Activated naive CD8-positive, alpha-beta T cell treated with anti-CD3 and anti-CD28 coated beads, Interleukin-2, amount 50 U/mL, for 24 hours (primary cell): ENCODE measurements around the gene TSPEAR.

Experiments used
- ATAC-seq: fragments of 150-1000 bp; cut with Tn5 transposase; one replicate; pipeline ENCODE4 v1.10.0; 2021
- DNase-seq: peaks from one replicate; pipeline ENCODE4 v3.0.0; 2021
- H3K27ac Mint-ChIP-seq: one replicate; pipeline ENCODE4 v1.8.0; 2021; ENCODE audit warnings: mild to moderate bottlenecking, mixed read lengths
- H3K27me3 Mint-ChIP-seq: one replicate; pipeline ENCODE4 v1.8.0; 2021; ENCODE audit warnings: mixed read lengths
- H3K36me3 Mint-ChIP-seq: one replicate; pipeline ENCODE4 v1.8.0; 2021; ENCODE audit warnings: low read depth, mixed read lengths
- H3K4me1 Mint-ChIP-seq: one replicate; pipeline ENCODE4 v1.8.0; 2021; ENCODE audit warnings: mixed read lengths
- H3K4me3 Mint-ChIP-seq: one replicate; pipeline ENCODE4 v1.8.0; 2021; ENCODE audit warnings: mild to moderate bottlenecking, moderate library complexity, mixed read lengths
- H3K9me3 Mint-ChIP-seq: one replicate; pipeline ENCODE4 v1.8.0; 2021; ENCODE audit warnings: mixed read lengths

TSPEAR gene

GRCh38 chr21:44718093-44718492 lies 6.7 kb upstream of the TSPEAR start:
- H3K9me3 Mint-ChIP-seq, result no peaks in the 10 kb centered on the region
- peaks cover 2% of the 10 kb centered on the region for H3K4me1 Mint-ChIP-seq
- H3K27me3 Mint-ChIP-seq, result peaks cover 38% of the 10 kb centered on the region
- no peaks in the 10 kb centered on the region for H3K36me3 Mint-ChIP-seq
- H3K27ac Mint-ChIP-seq, result no peak overlapping the region
- DNase-seq (no peak), ATAC-seq (no peak)
- no peak overlapping the region for H3K4me3 Mint-ChIP-seq

- H3K36me3 Mint-ChIP-seq, result no peaks in the 10 kb centered on the region
- ATAC-seq (no peak), DNase-seq (no peak)
- H3K27ac Mint-ChIP-seq, result no peak overlapping the region
- H3K9me3 Mint-ChIP-seq, result no peaks in the 10 kb centered on the region
- no peak overlapping the region for H3K4me3 Mint-ChIP-seq
- H3K27me3 Mint-ChIP-seq, result peaks cover 39% of the 10 kb centered on the region
- no peaks in the 10 kb centered on the region for H3K4me1 Mint-ChIP-seq
Observed at GRCh38 chr21:44716984-44717383, 5.6 kb upstream of the TSPEAR start.

- Mint-ChIP-seq H3K4me1 (peaks cover 11% of the 10 kb centered on the region), H3K36me3 (no peaks in the 10 kb centered on the region), H3K27me3 (peaks cover 55% of the 10 kb centered on the region), H3K9me3 (no peaks in the 10 kb centered on the region), H3K4me3 (no peak overlapping the region), H3K27ac (no peak overlapping the region)
- no peak for ATAC-seq
- DNase-seq, result no peak
Observed at GRCh38 chr21:44714905-44715304, 3.5 kb upstream of the TSPEAR start.

- no peak for DNase-seq
- Mint-ChIP-seq H3K36me3 (no peaks in the 10 kb centered on the region), H3K27me3 (peaks cover 65% of the 10 kb centered on the region), H3K27ac (no peak overlapping the region), H3K9me3 (no peaks in the 10 kb centered on the region), H3K4me1 (peaks cover 19% of the 10 kb centered on the region), H3K4me3 (no peak overlapping the region)
- no peak for ATAC-seq
Observed at GRCh38 chr21:44713846-44714245, 2.5 kb upstream of the TSPEAR start.

GRCh38 chr21:44713130-44713529 lies 1.8 kb upstream of the TSPEAR start:
- DNase-seq (no peak), ATAC-seq (no peak)
- peaks cover 19% of the 10 kb centered on the region for H3K4me1 Mint-ChIP-seq
- no peaks in the 10 kb centered on the region for H3K9me3 Mint-ChIP-seq
- no peak overlapping the region for H3K27ac Mint-ChIP-seq
- H3K27me3 Mint-ChIP-seq, result peaks cover 68% of the 10 kb centered on the region
- no peaks in the 10 kb centered on the region for H3K36me3 Mint-ChIP-seq
- H3K4me3 Mint-ChIP-seq, result no peak overlapping the region

GRCh38 chr21:44712203-44713028 lies 1.0 kb upstream of the TSPEAR start:
- peaks cover 20% of the 10 kb centered on the region for H3K4me1 Mint-ChIP-seq
- no peak for DNase-seq
- H3K4me3 Mint-ChIP-seq, result no peak overlapping the region
- H3K27me3 Mint-ChIP-seq, result peaks cover 73% of the 10 kb centered on the region
- no peak for ATAC-seq
- H3K27ac Mint-ChIP-seq, result no peak overlapping the region
- no peaks in the 10 kb centered on the region for H3K36me3 Mint-ChIP-seq
- H3K9me3 Mint-ChIP-seq, result no peaks in the 10 kb centered on the region

- H3K4me3 Mint-ChIP-seq, result no peak overlapping the region
- ATAC-seq (no peak), DNase-seq (no peak)
- H3K27ac Mint-ChIP-seq, result no peak overlapping the region
- peaks cover 1% of the 10 kb centered on the region for H3K36me3 Mint-ChIP-seq
- peaks cover 2% of the 10 kb centered on the region for H3K9me3 Mint-ChIP-seq
- peaks cover 20% of the 10 kb centered on the region for H3K4me1 Mint-ChIP-seq
- peaks cover 82% of the 10 kb centered on the region for H3K27me3 Mint-ChIP-seq
Observed at GRCh38 chr21:44710756-44711326, 531 bp downstream of the TSPEAR start.

- Mint-ChIP-seq H3K27ac (no peak overlapping the region), H3K9me3 (peaks cover 5% of the 10 kb centered on the region), H3K4me3 (no peak overlapping the region), H3K36me3 (peaks cover 5% of the 10 kb centered on the region), H3K27me3 (peaks cover 85% of the 10 kb centered on the region), H3K4me1 (peaks cover 20% of the 10 kb centered on the region)
- ATAC-seq (no peak), DNase-seq (no peak)
Observed at GRCh38 chr21:44710294-44710665, 1.1 kb downstream of the TSPEAR start.

GRCh38 chr21:44709426-44710293 lies 1.7 kb downstream of the TSPEAR start:
- peaks cover 20% of the 10 kb centered on the region for H3K4me1 Mint-ChIP-seq
- no peak overlapping the region for H3K4me3 Mint-ChIP-seq
- ATAC-seq (no peak), DNase-seq (no peak)
- H3K9me3 Mint-ChIP-seq, result peaks cover 10% of the 10 kb centered on the region
- H3K27ac Mint-ChIP-seq, result no peak overlapping the region
- peaks cover 7% of the 10 kb centered on the region for H3K36me3 Mint-ChIP-seq
- H3K27me3 Mint-ChIP-seq, result peaks cover 86% of the 10 kb centered on the region

GRCh38 chr21:44708866-44709425 lies 2.4 kb downstream of the TSPEAR start:
- Mint-ChIP-seq H3K4me3 (no peak overlapping the region), H3K27ac (no peak overlapping the region), H3K36me3 (peaks cover 7% of the 10 kb centered on the region), H3K4me1 (peaks cover 20% of the 10 kb centered on the region), H3K9me3 (peaks cover 10% of the 10 kb centered on the region), H3K27me3 (peaks cover 84% of the 10 kb centered on the region)
- DNase-seq (no peak), ATAC-seq (no peak)

GRCh38 chr21:44708213-44708865 lies 3.0 kb downstream of the TSPEAR start:
- no peak overlapping the region for H3K27ac Mint-ChIP-seq
- peaks cover 7% of the 10 kb centered on the region for H3K36me3 Mint-ChIP-seq
- H3K4me3 Mint-ChIP-seq, result no peak overlapping the region
- H3K4me1 Mint-ChIP-seq, result peaks cover 20% of the 10 kb centered on the region
- H3K27me3 Mint-ChIP-seq, result peaks cover 78% of the 10 kb centered on the region
- DNase-seq (no peak), ATAC-seq (no peak)
- H3K9me3 Mint-ChIP-seq, result peaks cover 10% of the 10 kb centered on the region

- peaks cover 10% of the 10 kb centered on the region for H3K9me3 Mint-ChIP-seq
- H3K4me1 Mint-ChIP-seq, result peaks cover 20% of the 10 kb centered on the region
- no peak overlapping the region for H3K4me3 Mint-ChIP-seq
- DNase-seq (no peak), ATAC-seq (no peak)
- peaks cover 76% of the 10 kb centered on the region for H3K27me3 Mint-ChIP-seq
- no peak overlapping the region for H3K27ac Mint-ChIP-seq
- peaks cover 7% of the 10 kb centered on the region for H3K36me3 Mint-ChIP-seq
Observed at GRCh38 chr21:44706706-44707581, 4.4 kb downstream of the TSPEAR start.

GRCh38 chr21:44706026-44706705 lies 5.2 kb downstream of the TSPEAR start:
- DNase-seq (no peak), ATAC-seq (no peak)
- H3K9me3 Mint-ChIP-seq, result peaks cover 10% of the 10 kb centered on the region
- H3K4me3 Mint-ChIP-seq, result no peak overlapping the region
- H3K27me3 Mint-ChIP-seq, result peaks cover 76% of the 10 kb centered on the region
- H3K4me1 Mint-ChIP-seq, result peaks cover 16% of the 10 kb centered on the region
- H3K27ac Mint-ChIP-seq, result no peak overlapping the region
- H3K36me3 Mint-ChIP-seq, result peaks cover 7% of the 10 kb centered on the region
